Esophagus muscularis mucosa (tissue), 4 donors: ENCODE measurements around the gene EPHB1. TPM values are rescaled to one million over a fixed set of nuclear protein-coding genes. Genes with fewer than 3 reads are reported as not detected.

Experiments used
- DNase-seq: peaks from one replicate; pipeline ENCODE4 v3.0.0-alpha.2; 2017; ENCODE audit errors: extremely low spot score
- H3K27ac ChIP-seq, 4 donors: fragments of 200-600 bp; sonication (generic); replicated peaks in 1 of 4; 1 replicate in 3 of 4; 2 replicates in 1 of 4; pipeline ENCODE4 v1.5.1; 2016 to 2019; ENCODE audit warnings: mild to moderate bottlenecking in 1 of 4
- H3K27me3 ChIP-seq, 4 donors: fragments of 200-600 bp; sonication (generic); one replicate each; pipeline versions ENCODE4 v1.5.1 to v1.6.0; 2016 to 2019
- H3K36me3 ChIP-seq, 4 donors: fragments of 200-600 bp; sonication (generic); one replicate each; pipeline ENCODE4 v1.5.1; 2016 to 2019
- H3K4me1 ChIP-seq, 4 donors: fragments of 200-600 bp; sonication (generic); one replicate each; pipeline ENCODE4 v1.5.1; 2016 to 2019
- H3K4me3 ChIP-seq, 4 donors: fragments of 200-600 bp; sonication (generic); 1 replicate in 2 of 4; 2 replicates in 2 of 4; pipeline ENCODE4 v1.5.1; 2016 to 2019; ENCODE audit warnings: mild to moderate bottlenecking in 4 of 4, moderate library complexity in 1 of 4
- H3K9me3 ChIP-seq, 4 donors: fragments of 200-600 bp; sonication (generic); 1 replicate in 3 of 4; 2 replicates in 1 of 4; pipeline ENCODE4 v1.5.1; 2016 to 2019
- CTCF ChIP-seq, 3 experiments: fragments of 200-600 bp in 2 of 3; fragments of 450-650 bp in 1 of 3; sonication (generic) in 2 of 3; IDR thresholded peaks; one replicate each; pipeline ENCODE4 v1.5.1; 2017 to 2019; ENCODE audit warnings: antibody characterized with exemption in 3 of 3, mild to moderate bottlenecking in 2 of 3, moderate library complexity in 1 of 3
- EP300 ChIP-seq: sonication (generic); formaldehyde crosslinking; IDR thresholded peaks from one replicate; pipeline ENCODE4 v1.6.1; 2017; ENCODE audit warnings: antibody characterized with exemption
- POLR2A ChIP-seq: fragments of 450-650 bp; IDR thresholded peaks from one replicate; pipeline ENCODE4 v1.6.1; 2017; ENCODE audit warnings: antibody characterized with exemption, moderate library complexity, mild to moderate bottlenecking, low read depth
- POLR2AphosphoS5 ChIP-seq, 2 donors: sonication (generic); formaldehyde crosslinking; IDR thresholded peaks; one replicate each; pipeline ENCODE4 v1.6.1; 2017; ENCODE audit warnings: antibody characterized with exemption in 2 of 2
- WGBS: methylation state at CpG from one replicate; pipeline ENCODE4 v1.1.5; 2018; 5-methylcytosine and 5-hydroxymethylcytosine counted together
- intact Hi-C: fragments of 100-400 bp; cut with DNase I; formaldehyde crosslinking; loops from one replicate; pipeline ENCODE4 v1.15.1; 2023
- total RNA-seq, 4 donors: library from RNA; depleted of rRNA; stranded (reverse); fragments of >200 nt; gene quantifications; one replicate each; pipeline versions ENCODE4 v1.1.0 to v1.2.1, GENCODE V29; 2016

Gene EPHB1
- total RNA-seq, 4 donors from 2014 or later, result under 0.01 to 6.1 (median 2.8) TPM

- intact Hi-C loops, result no loop called here
- Histone ChIP-seq H3K27me3 (no peaks in the 10 kb centered on the region), H3K4me3 (no peak overlapping the region), H3K4me1 (no peaks in the 10 kb centered on the region), H3K36me3 (no peaks in the 10 kb centered on the region), H3K27ac (no peak overlapping the region), H3K9me3 (no peaks in the 10 kb centered on the region)
- TF ChIP-seq POLR2AphosphoS5 (IDR thresholded peaks at IDR 0.05) (no peak), POLR2A (no peak), CTCF (IDR thresholded peaks at IDR 0.05) (no peak), EP300 (no peak)
- no peak for DNase-seq
- 100% methylated on average over 1 of the region's 1 CpG for WGBS
These were observed 183.6 kb downstream of the EPHB1 start for GRCh38 chr3:134978658-134979057.

- H3K4me3 ChIP-seq, result no peak overlapping the region
- DNase-seq, result peak; percentile 72
- 88% methylated on average over 6 of the region's 6 CpGs for WGBS
- no peaks in the 10 kb centered on the region for H3K4me1 ChIP-seq
- H3K9me3 ChIP-seq, result no peaks in the 10 kb centered on the region
- H3K27ac ChIP-seq, result no peak overlapping the region
- H3K36me3 ChIP-seq, result no peaks in the 10 kb centered on the region
- intact Hi-C loops, result no loop called here
- TF ChIP-seq POLR2AphosphoS5 (IDR thresholded peaks at IDR 0.05) (no peak), EP300 (no peak), CTCF (IDR thresholded peaks at IDR 0.05) (no peak), POLR2A (no peak)
- H3K27me3 ChIP-seq, result no peaks in the 10 kb centered on the region
These were observed 191.0 kb downstream of the EPHB1 start for GRCh38 chr3:134985864-134986715.

DNA sequence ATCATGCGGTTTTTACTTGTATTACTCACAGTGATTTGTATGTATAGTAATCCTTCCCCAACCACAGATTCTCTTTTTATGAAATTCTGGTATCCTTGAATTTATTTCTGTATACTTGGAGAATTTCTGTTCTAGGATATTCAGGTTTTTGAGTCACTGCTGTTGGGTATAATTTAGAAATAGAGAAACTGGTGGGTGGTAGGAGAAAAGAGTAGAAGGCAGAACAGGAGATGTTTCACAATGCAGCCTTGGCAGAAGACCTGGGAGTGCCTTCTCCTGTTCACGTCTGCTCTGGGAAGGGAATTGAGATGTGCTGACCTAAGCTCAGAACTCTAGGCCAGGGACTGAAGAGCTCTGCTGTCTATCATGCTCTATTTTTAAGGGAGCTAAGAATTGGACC is 193.6 kb downstream of the EPHB1 start:
- no peak for DNase-seq
- no peaks in the 10 kb centered on the region for H3K36me3 ChIP-seq
- H3K4me1 ChIP-seq, result no peaks in the 10 kb centered on the region
- intact Hi-C loops, result no loop called here
- H3K4me3 ChIP-seq, result no peak overlapping the region
- TF ChIP-seq EP300, result no peak
- no peak for TF ChIP-seq CTCF (IDR thresholded peaks at IDR 0.05)
- H3K9me3 ChIP-seq, result no peaks in the 10 kb centered on the region
- no peak overlapping the region for H3K27ac ChIP-seq
- WGBS, result 73% methylated on average over 2 of the region's 2 CpGs
- H3K27me3 ChIP-seq, result no peaks in the 10 kb centered on the region

- 77% methylated on average over 4 of the region's 4 CpGs for WGBS
- Histone ChIP-seq H3K27ac (no peak overlapping the region), H3K4me1 (no peaks in the 10 kb centered on the region), H3K9me3 (no peaks in the 10 kb centered on the region), H3K36me3 (no peaks in the 10 kb centered on the region), H3K4me3 (no peak overlapping the region), H3K27me3 (no peaks in the 10 kb centered on the region)
- no peak for DNase-seq
- intact Hi-C loops, result no loop called here
- no peak for TF ChIP-seq CTCF (IDR thresholded peaks at IDR 0.05)
- TF ChIP-seq POLR2A, result no peak
- TF ChIP-seq EP300, result no peak
These were observed 195.9 kb downstream of the EPHB1 start for GRCh38 chr3:134991003-134991402.

DNA sequence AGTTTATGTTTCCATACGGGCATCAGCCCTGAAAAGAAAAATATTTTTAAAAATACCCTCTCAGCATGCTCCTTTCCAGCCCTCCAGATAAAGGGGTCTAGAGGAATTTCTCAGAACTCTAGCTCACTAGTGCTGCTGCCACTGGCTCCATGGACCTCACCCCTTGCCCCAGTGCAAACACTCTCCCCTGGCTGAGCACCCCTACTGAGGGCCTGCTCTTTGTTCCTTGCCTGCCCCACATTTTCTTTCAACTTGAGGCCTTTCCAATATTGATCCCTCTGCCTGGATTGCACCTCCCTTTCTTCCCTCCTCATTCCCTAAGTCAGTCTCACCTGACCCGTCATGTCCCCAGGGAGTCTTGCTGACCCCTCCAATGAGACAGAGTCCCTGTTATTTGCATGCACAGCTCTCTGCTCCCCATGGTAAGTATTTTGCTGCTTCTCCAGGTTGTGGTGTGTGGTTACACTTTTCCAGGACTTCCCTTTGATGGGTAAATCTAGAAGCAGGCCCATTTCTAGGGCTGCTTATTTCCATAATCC is 196.5 kb downstream of the EPHB1 start:
- H3K9me3 ChIP-seq, result no peaks in the 10 kb centered on the region
- H3K36me3 ChIP-seq, result no peaks in the 10 kb centered on the region
- intact Hi-C loops, result no loop called here
- no peak overlapping the region for H3K27ac ChIP-seq
- no peak overlapping the region for H3K4me3 ChIP-seq
- DNase-seq, result no peak
- TF ChIP-seq EP300, result no peak
- no peak for TF ChIP-seq POLR2AphosphoS5 (IDR thresholded peaks at IDR 0.05)
- no peak for TF ChIP-seq POLR2A
- no peak for TF ChIP-seq CTCF (IDR thresholded peaks at IDR 0.05)
- no peaks in the 10 kb centered on the region for H3K4me1 ChIP-seq
- H3K27me3 ChIP-seq, result no peaks in the 10 kb centered on the region
- 76% methylated on average over 2 of the region's 2 CpGs for WGBS
